Measurements from ENCODE around the gene PEX14.

The PEX14 gene

DNA sequence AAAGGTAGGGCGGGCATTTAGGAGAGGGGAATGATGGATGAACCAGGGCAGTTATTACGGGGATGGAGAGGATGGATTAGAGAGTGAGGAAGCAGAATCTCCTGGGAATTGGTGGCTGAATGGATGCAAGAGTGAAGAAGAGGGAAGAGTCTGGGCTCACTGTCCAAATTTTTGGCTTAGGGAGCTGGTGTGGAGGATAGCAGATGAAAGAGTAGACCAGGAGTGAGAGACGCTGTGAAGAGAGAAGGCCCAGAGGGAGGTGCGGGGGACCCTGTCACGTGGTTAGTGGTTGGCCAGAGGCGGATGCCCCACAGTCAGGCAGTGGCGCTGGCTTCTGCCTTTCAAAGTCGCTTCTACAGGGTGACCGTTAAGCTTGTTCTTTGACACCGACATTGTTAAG lies 78.4 kb downstream of the PEX14 start:
- Histone ChIP-seq H3K27ac (0 out of 2 replicates have a peak overlapping the region, but pooled peaks have one; percentile 44), H3K4me1 (peaks cover 37% of the 10 kb centered on the region), H3K36me3 (peaks cover 4% of the 10 kb centered on the region; the same call in 1 of the 2 replicates), H3K9ac (no peak overlapping the region), H3K27me3 (no peaks in the 10 kb centered on the region), H3K9me3 (no peaks in the 10 kb centered on the region), H4K20me1 (peaks cover 54% of the 10 kb centered on the region; the same call in 1 of the 2 replicates), H3K4me3 (no peak overlapping the region), H3K4me2 (peak overlapping the region; percentile 75)
- no peak for TF ChIP-seq Cebpa-rat (IDR thresholded peaks at IDR 0.05)

DNA sequence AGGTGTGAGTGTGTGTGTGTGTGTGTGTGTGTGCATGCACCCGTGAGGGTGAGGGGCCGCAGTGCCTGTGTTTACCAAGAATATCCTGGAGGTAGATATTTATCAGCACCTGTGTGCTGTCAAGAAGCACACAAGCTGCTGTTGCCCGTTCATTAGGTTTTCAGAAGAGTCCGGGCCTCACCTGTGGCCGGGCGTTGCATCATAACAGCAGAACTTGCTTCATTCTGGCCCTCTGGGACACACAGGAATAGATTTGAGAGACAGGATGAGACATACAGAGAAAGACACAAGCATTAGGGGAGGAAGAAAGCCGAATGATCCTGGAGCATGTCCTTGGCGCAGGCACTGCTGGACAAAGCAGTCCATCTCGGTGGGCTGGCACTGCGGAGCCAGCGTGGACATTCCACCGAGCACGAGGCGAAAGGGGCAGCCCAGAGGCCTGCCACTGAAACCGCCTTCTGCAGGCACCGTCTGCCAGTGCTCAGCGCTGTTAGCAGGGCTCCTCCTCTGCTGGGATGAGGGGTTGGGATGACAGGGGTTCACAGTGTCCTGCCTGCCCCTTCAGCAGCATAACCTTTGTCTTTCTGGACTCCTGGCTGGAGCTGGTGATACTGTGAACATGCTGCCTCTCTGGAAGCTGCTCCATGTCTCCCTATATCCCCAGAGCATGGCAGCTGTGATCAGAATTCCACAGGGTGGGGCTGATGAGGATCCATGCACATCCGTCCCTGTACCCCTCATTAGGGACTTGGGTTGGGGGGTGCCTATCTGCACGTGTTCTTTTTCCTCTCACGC lies 81.1 kb downstream of the PEX14 start:
- H3K4me2 ChIP-seq = peak overlapping the region; percentile 42
- peaks cover 54% of the 10 kb centered on the region for H4K20me1 ChIP-seq
- no peak overlapping the region for H3K4me3 ChIP-seq
- peak; percentile 70 for TF ChIP-seq Cebpa-rat (IDR thresholded peaks at IDR 0.05)
- peaks cover 4% of the 10 kb centered on the region; the same call in 1 of the 2 replicates for H3K36me3 ChIP-seq
- no peaks in the 10 kb centered on the region for H3K27me3 ChIP-seq
- no peak overlapping the region for H3K9ac ChIP-seq
- no peaks in the 10 kb centered on the region for H3K9me3 ChIP-seq
- no peak overlapping the region; the same call in 1 of the 2 replicates for H3K27ac ChIP-seq
- H3K4me1 ChIP-seq = peaks cover 37% of the 10 kb centered on the region

DNA sequence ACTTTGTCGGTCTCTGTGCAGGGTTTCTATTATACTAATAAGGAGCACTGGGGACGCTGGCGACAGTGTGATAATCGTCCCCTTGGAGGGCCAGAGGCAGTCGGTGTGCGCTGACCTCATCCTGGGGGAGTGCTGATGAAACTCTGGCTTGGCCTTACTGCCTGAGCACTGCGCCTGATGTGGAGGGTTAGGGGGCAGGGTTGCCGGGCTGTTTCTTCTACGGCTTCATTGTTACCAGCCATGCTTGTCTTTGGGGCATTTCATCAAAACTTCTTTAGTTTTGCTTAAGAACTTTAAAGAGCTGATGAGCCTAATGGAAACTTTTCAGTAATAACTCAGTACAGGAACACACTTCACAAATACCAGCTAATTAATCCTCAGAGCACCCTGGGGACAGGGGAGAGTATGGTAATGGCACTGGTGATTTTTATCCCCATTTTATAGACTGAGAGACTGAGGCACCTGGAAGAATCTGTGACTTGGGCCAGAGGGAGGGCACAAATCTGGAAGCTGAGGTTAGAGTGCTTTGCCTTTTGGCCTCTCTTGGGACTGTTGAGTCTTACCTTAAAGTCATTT lies 81.8 kb downstream of the PEX14 start:
- H3K27ac ChIP-seq = no peak overlapping the region
- peaks cover 37% of the 10 kb centered on the region for H3K4me1 ChIP-seq
- H3K27me3 ChIP-seq = no peaks in the 10 kb centered on the region
- no peak overlapping the region for H3K9ac ChIP-seq
- TF ChIP-seq Cebpa-rat (IDR thresholded peaks at IDR 0.05) = no peak
- peaks cover 4% of the 10 kb centered on the region; the same call in 1 of the 2 replicates for H3K36me3 ChIP-seq
- no peak overlapping the region for H3K4me3 ChIP-seq
- no peak overlapping the region for H3K4me2 ChIP-seq
- peaks cover 49% of the 10 kb centered on the region for H4K20me1 ChIP-seq
- no peaks in the 10 kb centered on the region for H3K9me3 ChIP-seq

DNA sequence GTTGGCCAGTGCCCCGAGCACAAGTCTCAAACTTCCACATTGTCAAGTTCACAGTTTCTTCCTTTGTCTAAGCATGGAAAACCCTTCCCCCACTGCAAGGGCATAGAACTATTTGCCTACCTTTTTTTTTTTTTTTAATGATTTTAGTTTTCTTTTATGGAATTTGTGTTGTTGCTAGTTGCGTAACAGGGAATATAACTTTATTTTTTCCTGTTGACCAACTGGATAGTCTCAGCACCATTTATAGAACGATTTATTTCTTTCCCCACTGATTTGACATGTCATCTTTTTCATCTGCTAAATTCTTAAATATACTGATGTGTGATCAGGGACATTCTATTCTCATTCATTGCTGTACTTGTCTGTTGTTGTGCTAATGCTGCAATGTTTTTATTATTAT lies 83.0 kb downstream of the PEX14 start:
- no peak for TF ChIP-seq Cebpa-rat (IDR thresholded peaks at IDR 0.05)
- Histone ChIP-seq H3K27me3 (no peaks in the 10 kb centered on the region), H3K4me2 (no peak overlapping the region), H3K9ac (no peak overlapping the region), H3K4me3 (no peak overlapping the region), H3K36me3 (peaks cover 4% of the 10 kb centered on the region; the same call in 1 of the 2 replicates), H3K27ac (no peak overlapping the region), H3K4me1 (peaks cover 35% of the 10 kb centered on the region), H4K20me1 (peaks cover 49% of the 10 kb centered on the region), H3K9me3 (no peaks in the 10 kb centered on the region)

DNA sequence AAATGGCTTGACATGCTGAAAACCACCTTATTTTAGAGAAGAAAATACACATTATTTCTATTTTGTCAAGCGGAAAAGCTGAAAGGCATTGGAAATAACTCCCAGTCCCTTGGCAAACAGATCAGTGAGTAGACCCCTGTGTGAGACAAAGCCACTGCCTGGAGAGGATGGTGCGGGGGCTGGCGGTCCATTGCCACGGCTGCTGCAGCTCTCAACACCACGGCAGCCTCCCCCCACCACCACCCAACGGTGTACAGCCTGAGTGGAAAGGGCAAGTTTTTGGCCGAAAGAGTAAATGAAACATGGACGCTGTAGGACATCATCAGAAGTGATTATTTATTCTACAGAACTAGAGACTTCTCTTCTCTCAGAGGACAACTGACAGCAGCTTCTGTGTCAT lies 84.6 kb downstream of the PEX14 start:
- Histone ChIP-seq H3K9ac (no peak overlapping the region), H3K36me3 (peaks cover 4% of the 10 kb centered on the region; the same call in 1 of the 2 replicates), H4K20me1 (peaks cover 40% of the 10 kb centered on the region), H3K27me3 (no peaks in the 10 kb centered on the region), H3K4me2 (no peak overlapping the region), H3K4me3 (no peak overlapping the region), H3K27ac (no peak overlapping the region), H3K4me1 (peaks cover 18% of the 10 kb centered on the region), H3K9me3 (peaks cover 12% of the 10 kb centered on the region)
- TF ChIP-seq Cebpa-rat (IDR thresholded peaks at IDR 0.05) = no peak

DNA sequence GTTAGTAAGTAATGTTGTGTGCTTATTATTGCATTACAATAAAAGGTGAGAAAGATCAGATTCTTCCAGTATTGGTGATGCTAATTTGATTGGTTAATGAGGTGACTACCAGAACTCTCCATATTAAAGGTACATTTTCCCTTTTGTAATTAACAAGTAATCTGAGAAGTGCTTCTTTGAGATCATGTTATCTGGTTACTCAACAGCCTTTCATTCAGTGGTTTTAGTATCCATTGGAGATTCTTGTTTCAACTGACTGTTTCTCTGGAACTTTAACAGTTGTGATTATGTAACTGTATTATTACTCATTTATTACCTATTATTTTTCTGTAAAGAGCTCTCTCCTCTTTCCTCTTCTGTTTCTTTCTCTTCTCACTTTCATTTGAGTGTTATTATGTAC lies 86.7 kb downstream of the PEX14 start:
- Histone ChIP-seq H3K9ac (no peak overlapping the region), H3K4me1 (no peaks in the 10 kb centered on the region), H3K36me3 (no peaks in the 10 kb centered on the region), H3K27ac (no peak overlapping the region), H3K4me3 (no peak overlapping the region), H3K4me2 (no peak overlapping the region), H3K9me3 (peaks cover 16% of the 10 kb centered on the region), H3K27me3 (no peaks in the 10 kb centered on the region), H4K20me1 (peaks cover 22% of the 10 kb centered on the region)
- no peak for TF ChIP-seq Cebpa-rat (IDR thresholded peaks at IDR 0.05)

DNA sequence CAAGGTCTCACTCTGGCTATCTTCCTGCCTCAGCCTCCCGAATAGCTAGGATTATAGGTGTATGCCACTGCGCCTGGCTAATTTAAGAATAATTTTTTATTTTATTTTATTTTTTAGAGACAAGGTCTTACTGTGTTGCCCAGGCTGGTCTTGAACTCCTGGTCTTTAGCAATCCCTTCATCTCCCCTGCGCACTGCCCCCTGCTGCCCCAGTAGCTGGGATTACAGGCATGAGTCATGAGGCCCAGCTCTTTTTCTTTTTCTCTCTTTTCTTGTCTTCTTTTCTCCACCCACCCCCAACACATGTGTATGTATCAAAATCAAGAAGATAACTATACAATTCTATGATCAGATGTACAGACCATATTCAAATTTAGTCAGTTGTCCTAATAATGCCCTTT lies 87.2 kb downstream of the PEX14 start:
- no peak overlapping the region for H3K9ac ChIP-seq
- H3K4me1 ChIP-seq = peaks cover 2% of the 10 kb centered on the region
- no peaks in the 10 kb centered on the region for H3K36me3 ChIP-seq
- H3K4me3 ChIP-seq = no peak overlapping the region
- no peak overlapping the region for H3K27ac ChIP-seq
- peaks cover 16% of the 10 kb centered on the region for H3K9me3 ChIP-seq
- no peak overlapping the region for H3K4me2 ChIP-seq
- H4K20me1 ChIP-seq = peaks cover 22% of the 10 kb centered on the region
- H3K27me3 ChIP-seq = no peaks in the 10 kb centered on the region
- TF ChIP-seq Cebpa-rat (IDR thresholded peaks at IDR 0.05) = no peak

DNA sequence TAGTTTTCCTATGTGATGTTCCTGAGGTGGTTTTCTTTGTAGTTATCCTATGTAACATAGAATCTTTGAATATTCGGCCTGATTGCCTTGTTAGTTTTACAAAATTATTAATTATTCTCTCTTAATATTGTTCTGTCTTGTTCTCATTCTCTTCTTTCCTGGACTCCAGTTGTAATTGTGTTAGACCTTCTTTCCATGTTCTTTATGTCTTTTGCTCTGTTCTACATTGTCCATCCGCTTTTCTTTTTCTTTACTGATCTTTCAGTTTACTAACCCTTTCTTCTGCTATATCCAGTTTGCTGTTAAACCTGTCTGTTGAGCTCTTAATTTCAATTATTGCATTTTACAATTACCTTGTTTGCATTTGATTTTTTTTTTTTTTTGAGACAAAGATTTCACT lies 89.3 kb downstream of the PEX14 start:
- Histone ChIP-seq H3K9ac (no peak overlapping the region), H4K20me1 (peaks cover 11% of the 10 kb centered on the region), H3K27me3 (no peaks in the 10 kb centered on the region), H3K4me3 (no peak overlapping the region), H3K27ac (no peak overlapping the region), H3K4me2 (no peak overlapping the region), H3K9me3 (peaks cover 16% of the 10 kb centered on the region), H3K36me3 (no peaks in the 10 kb centered on the region), H3K4me1 (peaks cover 9% of the 10 kb centered on the region)
- TF ChIP-seq Cebpa-rat (IDR thresholded peaks at IDR 0.05) = no peak

DNA sequence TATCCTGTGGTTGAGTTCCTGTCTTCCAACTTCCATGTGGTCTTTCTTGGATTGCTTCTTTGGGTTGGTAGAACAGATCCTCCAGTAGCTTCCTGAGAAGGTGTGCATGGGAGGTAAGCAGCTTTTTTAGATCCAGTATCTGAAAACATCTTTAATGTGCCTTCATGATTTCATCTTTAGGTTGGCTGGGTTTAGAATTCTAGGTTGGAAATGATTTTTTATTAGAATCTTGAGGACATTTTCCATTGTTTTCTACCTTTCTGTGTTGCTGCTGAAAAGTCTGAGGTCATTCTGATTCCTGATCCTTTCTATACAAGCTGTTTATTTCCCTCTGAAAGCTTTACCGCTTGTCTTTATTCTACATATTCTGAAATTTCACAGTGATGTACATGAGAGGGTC lies 94.8 kb downstream of the PEX14 start:
- H3K4me3 ChIP-seq = no peak overlapping the region
- H3K4me1 ChIP-seq = peaks cover 9% of the 10 kb centered on the region
- no peak for TF ChIP-seq Cebpa-rat (IDR thresholded peaks at IDR 0.05)
- H3K9ac ChIP-seq = no peak overlapping the region
- no peaks in the 10 kb centered on the region for H3K36me3 ChIP-seq
- H3K27me3 ChIP-seq = no peaks in the 10 kb centered on the region
- no peak overlapping the region for H3K4me2 ChIP-seq
- H3K9me3 ChIP-seq = peaks cover 7% of the 10 kb centered on the region
- H4K20me1 ChIP-seq = peaks cover 8% of the 10 kb centered on the region; the same call in 1 of the 2 replicates
- no peak overlapping the region for H3K27ac ChIP-seq

DNA sequence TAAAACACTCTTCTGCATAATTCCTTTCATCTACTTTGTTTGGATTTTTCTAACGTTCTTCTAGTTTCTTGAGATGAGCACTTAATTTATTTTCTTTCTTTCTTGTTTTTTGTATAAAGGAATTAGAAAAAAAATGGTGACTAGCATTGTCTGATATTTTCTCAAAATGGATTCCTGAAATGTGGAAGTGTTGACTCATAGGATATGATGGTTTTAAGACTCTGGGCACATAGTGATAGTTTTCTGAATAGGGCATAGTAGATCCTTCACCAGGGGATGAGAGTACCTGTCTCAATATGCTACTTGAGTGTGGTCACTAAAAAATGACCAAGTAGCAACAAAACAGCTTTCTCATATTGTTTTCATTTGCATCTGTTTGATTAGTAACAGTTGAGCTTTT lies 100.9 kb downstream of the PEX14 start:
- Histone ChIP-seq H3K9me3 (no peaks in the 10 kb centered on the region), H4K20me1 (0 out of 2 replicates have a peak, but pooled peaks cover 12% of the 10 kb centered on the region), H3K9ac (no peak overlapping the region), H3K4me2 (no peak overlapping the region), H3K27ac (no peak overlapping the region), H3K36me3 (0 out of 2 replicates have a peak, but pooled peaks cover 10% of the 10 kb centered on the region), H3K4me1 (no peaks in the 10 kb centered on the region), H3K4me3 (no peak overlapping the region), H3K27me3 (no peaks in the 10 kb centered on the region)
- TF ChIP-seq Cebpa-rat (IDR thresholded peaks at IDR 0.05) = no peak

All from BLaER1 (cell line).